Measurements from ENCODE around the gene PARN.

DNA sequence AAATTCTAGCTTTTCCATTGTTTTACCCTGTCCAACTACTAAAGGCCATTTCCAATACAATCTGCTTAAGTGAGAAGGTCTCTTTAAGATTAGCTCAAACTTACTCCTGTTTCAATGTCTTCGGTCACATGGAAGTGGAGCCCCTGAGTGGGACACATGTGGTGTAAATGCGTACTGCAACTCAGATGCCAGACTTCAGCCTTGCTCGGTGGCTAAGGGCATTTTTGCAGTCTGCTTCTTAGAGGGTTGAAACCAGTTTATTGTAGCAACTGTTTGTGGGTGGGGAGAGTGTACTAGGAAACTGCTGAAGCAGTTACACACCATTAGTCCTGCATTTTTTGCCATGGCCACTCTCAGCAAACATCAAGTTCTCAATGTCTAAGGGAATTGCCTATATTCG is 140.6 kb downstream of the PARN start:
- TF ChIP-seq TAF1 (IDR thresholded peaks at IDR 0.05; ENCODE audit: low read depth, low read length): no peak
- TF ChIP-seq, protein P1, sequence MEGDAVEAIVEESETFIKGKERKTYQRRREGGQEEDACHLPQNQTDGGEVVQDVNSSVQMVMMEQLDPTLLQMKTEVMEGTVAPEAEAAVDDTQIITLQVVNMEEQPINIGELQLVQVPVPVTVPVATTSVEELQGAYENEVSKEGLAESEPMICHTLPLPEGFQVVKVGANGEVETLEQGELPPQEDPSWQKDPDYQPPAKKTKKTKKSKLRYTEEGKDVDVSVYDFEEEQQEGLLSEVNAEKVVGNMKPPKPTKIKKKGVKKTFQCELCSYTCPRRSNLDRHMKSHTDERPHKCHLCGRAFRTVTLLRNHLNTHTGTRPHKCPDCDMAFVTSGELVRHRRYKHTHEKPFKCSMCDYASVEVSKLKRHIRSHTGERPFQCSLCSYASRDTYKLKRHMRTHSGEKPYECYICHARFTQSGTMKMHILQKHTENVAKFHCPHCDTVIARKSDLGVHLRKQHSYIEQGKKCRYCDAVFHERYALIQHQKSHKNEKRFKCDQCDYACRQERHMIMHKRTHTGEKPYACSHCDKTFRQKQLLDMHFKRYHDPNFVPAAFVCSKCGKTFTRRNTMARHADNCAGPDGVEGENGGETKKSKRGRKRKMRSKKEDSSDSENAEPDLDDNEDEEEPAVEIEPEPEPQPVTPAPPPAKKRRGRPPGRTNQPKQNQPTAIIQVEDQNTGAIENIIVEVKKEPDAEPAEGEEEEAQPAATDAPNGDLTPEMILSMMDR (IDR thresholded peaks at IDR 0.05; ENCODE audit: control extremely low read depth in 1 of 3, insufficient read depth in 1 of 3, low read depth in 1 of 3, low read length in 3 of 3): peak; percentile 23 to 55 (median 43); a peak in 3 of 4 replicates
- no peak for TF ChIP-seq RFX5 (IDR thresholded peaks at IDR 0.05; ENCODE audit: borderline replicate concordance, low read depth, low read length)
- TF ChIP-seq POLR2AphosphoS5 (IDR thresholded peaks at IDR 0.05; ENCODE audit: low read depth, low read length): no peak
- no peak for TF ChIP-seq KDM5A (IDR thresholded peaks at IDR 0.05; ENCODE audit: low read length)
- TF ChIP-seq, protein P2, sequence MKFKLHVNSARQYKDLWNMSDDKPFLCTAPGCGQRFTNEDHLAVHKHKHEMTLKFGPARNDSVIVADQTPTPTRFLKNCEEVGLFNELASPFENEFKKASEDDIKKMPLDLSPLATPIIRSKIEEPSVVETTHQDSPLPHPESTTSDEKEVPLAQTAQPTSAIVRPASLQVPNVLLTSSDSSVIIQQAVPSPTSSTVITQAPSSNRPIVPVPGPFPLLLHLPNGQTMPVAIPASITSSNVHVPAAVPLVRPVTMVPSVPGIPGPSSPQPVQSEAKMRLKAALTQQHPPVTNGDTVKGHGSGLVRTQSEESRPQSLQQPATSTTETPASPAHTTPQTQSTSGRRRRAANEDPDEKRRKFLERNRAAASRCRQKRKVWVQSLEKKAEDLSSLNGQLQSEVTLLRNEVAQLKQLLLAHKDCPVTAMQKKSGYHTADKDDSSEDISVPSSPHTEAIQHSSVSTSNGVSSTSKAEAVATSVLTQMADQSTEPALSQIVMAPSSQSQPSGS (IDR thresholded peaks at IDR 0.05; ENCODE audit: low read length): no peak
- no peak for TF ChIP-seq EGR1 (IDR thresholded peaks at IDR 0.05; ENCODE audit: borderline replicate concordance, low read depth, low read length)
- TF ChIP-seq PHF8 (conservative IDR thresholded peaks at IDR 0.05; ENCODE audit: low read depth, low read length): no peak
- no peak for TF ChIP-seq EZH2 (IDR thresholded peaks at IDR 0.05; ENCODE audit: low read depth, low read length, severe bottlenecking)
